Prostate gland (tissue), 2 donors: ENCODE results near the gene PRRG2. TPM values are rescaled to one million over a fixed set of nuclear protein-coding genes. Genes with fewer than 3 reads are reported as not detected.
A peak's percentile ranks its signal among the peaks of the same experiment; 100 is the strongest.

Experiments used
- DNase-seq: peaks from one replicate; pipeline ENCODE4 v3.0.0-alpha.2; 2019; ENCODE audit warnings: low spot score
- H3K27ac ChIP-seq, 2 donors: fragments of 200-600 bp; sonication (generic); 2 replicates each; pipeline ENCODE4 v1.5.1; 2017 to 2019
- H3K27me3 ChIP-seq: fragments of 200-600 bp; sonication (generic); replicated peaks from 2 replicates; pipeline ENCODE4 v1.5.1; 2019; ENCODE audit not compliant: insufficient read depth
- H3K36me3 ChIP-seq, 2 donors: fragments of 200-600 bp; sonication (generic); 1 replicate in 1 of 2; 2 replicates in 1 of 2; pipeline versions ENCODE4 v1.5.1 to v1.8.1; 2017 to 2019
- H3K4me1 ChIP-seq: fragments of 200-600 bp; sonication (generic); replicated peaks from 2 replicates; pipeline ENCODE4 v1.5.1; 2019
- H3K4me3 ChIP-seq, 2 donors: fragments of 200-600 bp; sonication (generic); 2 replicates each; pipeline ENCODE4 v1.5.1; 2017 to 2019
- H3K9me3 ChIP-seq: fragments of 200-600 bp; sonication (generic); 2 replicates; pipeline ENCODE4 v1.5.1; 2017
- POLR2A ChIP-seq: fragments of 450-650 bp; IDR thresholded peaks from one replicate; pipeline ENCODE4 v1.6.1; 2016; ENCODE audit warnings: antibody characterized with exemption, mild to moderate bottlenecking
- POLR2AphosphoS5 ChIP-seq: sonication (generic); formaldehyde crosslinking; IDR thresholded peaks from one replicate; pipeline ENCODE4 v1.6.1; 2017; ENCODE audit warnings: antibody characterized with exemption
- WGBS: methylation state at CpG from one replicate; pipeline ENCODE4 v1.1.5; 2018; 5-methylcytosine and 5-hydroxymethylcytosine counted together
- intact Hi-C: fragments of 100-400 bp; cut with DNase I; formaldehyde crosslinking; loops from one replicate; pipeline ENCODE4 v1.14.2; 2022
- total RNA-seq, 2 donors: library from RNA; depleted of rRNA; stranded (reverse); fragments of >200 nt; gene quantifications; one replicate each; pipeline ENCODE4 v1.1.0, GENCODE V29; 2016
- TF ChIP-seq, protein P1 (sequence below), 4 experiments: fragments of 200-600 bp in 2 of 4; fragments of 450-650 bp in 2 of 4; sonication (generic) in 2 of 4; IDR thresholded peaks; 1 replicate in 3 of 4; 2 replicates in 1 of 4; pipeline ENCODE4 v1.5.1; 2016 to 2019; ENCODE audit warnings: antibody characterized with exemption in 4 of 4, mild to moderate bottlenecking in 2 of 4, moderate library complexity in 2 of 4

PRRG2 gene
- total RNA-seq, 2 donors from 2014 or later = 8.1 to 22.5 TPM

DNA sequence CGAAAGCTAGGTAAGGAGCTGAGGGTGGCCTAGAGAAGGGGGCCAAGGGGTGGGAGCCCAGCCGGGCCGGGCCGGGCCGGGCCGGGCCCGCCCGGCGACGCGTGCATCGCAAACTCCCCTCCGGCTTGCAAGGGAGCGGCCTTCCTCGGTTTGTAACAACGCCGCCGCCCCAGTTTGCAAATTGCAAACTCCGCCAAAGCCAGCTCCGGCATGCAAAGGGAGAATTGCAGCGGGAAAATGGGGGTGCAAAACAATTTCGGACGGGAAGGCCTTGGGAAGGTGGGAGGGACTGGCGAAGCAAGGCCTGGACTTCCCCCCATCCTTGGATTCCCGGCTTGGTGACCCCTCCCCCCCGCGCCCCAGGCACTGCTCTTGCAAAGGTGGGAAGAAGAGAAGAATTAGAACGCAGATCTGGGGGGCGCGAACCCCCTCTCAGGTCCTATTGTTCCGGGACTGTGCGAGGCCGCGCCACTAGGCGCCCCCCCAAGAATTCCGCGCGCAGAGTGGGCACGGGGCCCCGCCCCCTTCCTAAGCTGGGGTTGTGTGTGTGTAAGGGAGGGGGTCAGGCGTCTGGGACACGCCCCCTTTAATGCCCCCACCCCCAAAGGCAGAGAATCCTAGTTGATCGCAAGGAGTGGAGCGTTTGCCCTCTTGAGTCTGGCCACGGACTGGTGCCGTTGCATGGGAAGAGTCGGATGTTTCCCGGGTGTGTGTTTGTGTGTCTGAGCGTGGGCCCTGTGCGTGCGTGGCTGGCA is 10.8 kb downstream of the PRRG2 start:
- 1% methylated on average over 49 of the region's 51 CpGs for WGBS
- intact Hi-C loops = loop anchor here (2.0 to 5.0 kb wide), 2 partner anchors 47 to 85 kb away; partner anchors contain the start of gene PRMT1
- Histone ChIP-seq H3K27ac (peak overlapping the region; percentile 91 to 93), H3K4me1 (peaks cover 3% of the 10 kb centered on the region), H3K4me3 (peak overlapping the region; percentile 87 to 89), H3K27me3 (no peaks in the 10 kb centered on the region), H3K36me3 (peaks cover 14 to 18% of the 10 kb centered on the region in 2 donors), H3K9me3 (no peaks in the 10 kb centered on the region)
- TF ChIP-seq, protein P1, sequence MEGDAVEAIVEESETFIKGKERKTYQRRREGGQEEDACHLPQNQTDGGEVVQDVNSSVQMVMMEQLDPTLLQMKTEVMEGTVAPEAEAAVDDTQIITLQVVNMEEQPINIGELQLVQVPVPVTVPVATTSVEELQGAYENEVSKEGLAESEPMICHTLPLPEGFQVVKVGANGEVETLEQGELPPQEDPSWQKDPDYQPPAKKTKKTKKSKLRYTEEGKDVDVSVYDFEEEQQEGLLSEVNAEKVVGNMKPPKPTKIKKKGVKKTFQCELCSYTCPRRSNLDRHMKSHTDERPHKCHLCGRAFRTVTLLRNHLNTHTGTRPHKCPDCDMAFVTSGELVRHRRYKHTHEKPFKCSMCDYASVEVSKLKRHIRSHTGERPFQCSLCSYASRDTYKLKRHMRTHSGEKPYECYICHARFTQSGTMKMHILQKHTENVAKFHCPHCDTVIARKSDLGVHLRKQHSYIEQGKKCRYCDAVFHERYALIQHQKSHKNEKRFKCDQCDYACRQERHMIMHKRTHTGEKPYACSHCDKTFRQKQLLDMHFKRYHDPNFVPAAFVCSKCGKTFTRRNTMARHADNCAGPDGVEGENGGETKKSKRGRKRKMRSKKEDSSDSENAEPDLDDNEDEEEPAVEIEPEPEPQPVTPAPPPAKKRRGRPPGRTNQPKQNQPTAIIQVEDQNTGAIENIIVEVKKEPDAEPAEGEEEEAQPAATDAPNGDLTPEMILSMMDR (IDR thresholded peaks at IDR 0.05) = peak in 1 of 4 experiments; percentile 12
- TF ChIP-seq POLR2AphosphoS5 = no peak
- DNase-seq = no peak

DNA sequence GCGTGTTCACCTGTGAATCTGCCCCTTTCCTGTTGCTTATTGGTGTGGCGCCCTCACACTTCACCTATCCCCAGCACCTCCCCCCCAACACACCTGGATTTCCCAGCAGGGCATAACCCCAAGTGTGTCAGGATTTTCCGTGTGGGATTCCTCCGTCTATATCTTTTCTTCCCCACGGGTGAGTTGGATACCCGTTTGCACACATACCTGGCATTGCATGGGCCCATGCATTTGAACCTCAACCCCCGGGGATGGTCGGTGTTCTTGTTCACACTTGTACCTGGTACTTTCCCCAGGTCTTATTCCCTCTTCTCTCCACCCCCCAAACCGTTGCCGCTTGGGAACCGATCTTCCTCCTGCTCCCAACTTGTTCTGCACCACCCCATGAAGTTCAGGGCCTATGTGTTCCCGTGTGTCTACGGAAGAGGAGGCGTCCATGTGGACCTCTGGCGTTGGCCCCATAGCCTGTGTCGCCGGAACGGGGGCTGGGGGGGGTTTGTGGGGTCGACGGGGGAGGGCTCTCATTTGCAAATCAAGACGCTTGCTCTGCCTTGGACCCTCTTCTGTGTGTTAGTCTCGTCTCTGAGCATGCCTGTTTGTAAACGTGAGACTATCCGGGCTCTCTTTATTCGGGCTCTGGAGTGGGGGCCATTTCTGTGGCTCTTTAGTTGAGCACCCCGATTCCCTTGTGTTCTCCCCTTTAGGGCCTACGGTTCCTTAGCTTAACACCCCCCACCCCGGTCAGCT is 11.5 kb downstream of the PRRG2 start:
- Histone ChIP-seq H3K27ac (peak overlapping the region; percentile 91 to 93), H3K4me3 (peak overlapping the region; percentile 87 to 89), H3K27me3 (no peaks in the 10 kb centered on the region), H3K36me3 (peaks cover 14 to 18% of the 10 kb centered on the region in 2 donors), H3K9me3 (no peaks in the 10 kb centered on the region), H3K4me1 (peaks cover 3% of the 10 kb centered on the region)
- 3% methylated on average over 28 of the region's 28 CpGs for WGBS
- intact Hi-C loops = loop anchor here (2.0 to 5.0 kb wide), 2 partner anchors 46 to 85 kb away; partner anchors contain the start of gene PRMT1
- DNase-seq = no peak
- TF ChIP-seq POLR2A (no peak), POLR2AphosphoS5 (no peak)
- TF ChIP-seq, protein P1 (IDR thresholded peaks at IDR 0.05) = no peak

DNA sequence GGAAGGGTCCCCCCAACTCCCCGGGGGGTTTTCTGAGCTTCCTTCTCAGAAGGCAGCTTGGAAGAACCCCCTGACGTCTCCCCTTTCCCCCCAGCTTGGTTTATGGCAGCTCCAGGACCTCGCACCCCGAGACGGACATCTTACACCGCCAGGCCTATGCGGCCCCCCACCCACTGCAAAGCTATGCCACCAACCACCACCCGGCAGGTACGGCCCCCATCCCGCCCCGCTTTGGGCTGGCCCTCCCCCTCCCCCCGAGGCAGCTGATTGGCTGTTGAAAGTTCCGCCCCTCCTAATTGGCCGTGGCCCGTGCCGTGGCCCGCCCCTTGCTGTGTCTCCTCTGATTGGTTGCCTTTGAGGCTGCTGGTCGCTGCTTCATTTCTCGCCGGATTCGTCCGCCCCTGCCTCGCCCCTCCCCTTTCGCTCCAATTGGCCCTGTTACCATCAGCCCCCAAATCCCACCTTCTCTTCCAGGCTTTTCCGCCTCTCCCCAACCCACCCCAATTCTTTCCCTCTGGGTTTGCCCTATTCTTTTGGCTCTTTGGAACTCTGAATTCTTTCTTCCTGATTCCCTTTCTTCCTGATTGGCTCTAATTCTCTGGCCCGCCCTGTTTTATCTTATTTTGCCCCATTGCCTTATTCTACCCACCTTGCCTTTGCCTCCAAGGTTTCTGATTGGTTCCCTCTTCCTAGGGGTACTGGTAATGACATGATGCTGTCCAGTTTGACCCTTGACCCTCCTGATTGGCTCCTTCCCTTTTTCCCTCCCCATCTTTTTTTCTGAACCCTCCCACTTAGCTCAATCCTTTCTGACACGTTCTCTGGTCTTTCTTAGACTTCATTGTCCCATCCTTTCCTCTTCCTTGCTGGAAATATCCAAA is 12.4 kb downstream of the PRRG2 start:
- Histone ChIP-seq H3K36me3 (peaks cover 14 to 18% of the 10 kb centered on the region in 2 donors), H3K27me3 (no peaks in the 10 kb centered on the region), H3K4me1 (peaks cover 3% of the 10 kb centered on the region), H3K4me3 (peak overlapping the region; percentile 87 to 89), H3K27ac (peak overlapping the region; percentile 91 to 93), H3K9me3 (no peaks in the 10 kb centered on the region)
- 5% methylated on average over 27 of the region's 27 CpGs for WGBS
- DNase-seq = peak; percentile 95
- intact Hi-C loops = loop anchor here (2.0 to 5.0 kb wide), 2 partner anchors 45 to 84 kb away; partner anchors contain the start of gene PRMT1
- peak; percentile 71 for TF ChIP-seq POLR2AphosphoS5
- TF ChIP-seq POLR2A = no peak
- TF ChIP-seq, protein P1 (IDR thresholded peaks at IDR 0.05) = no peak

DNA sequence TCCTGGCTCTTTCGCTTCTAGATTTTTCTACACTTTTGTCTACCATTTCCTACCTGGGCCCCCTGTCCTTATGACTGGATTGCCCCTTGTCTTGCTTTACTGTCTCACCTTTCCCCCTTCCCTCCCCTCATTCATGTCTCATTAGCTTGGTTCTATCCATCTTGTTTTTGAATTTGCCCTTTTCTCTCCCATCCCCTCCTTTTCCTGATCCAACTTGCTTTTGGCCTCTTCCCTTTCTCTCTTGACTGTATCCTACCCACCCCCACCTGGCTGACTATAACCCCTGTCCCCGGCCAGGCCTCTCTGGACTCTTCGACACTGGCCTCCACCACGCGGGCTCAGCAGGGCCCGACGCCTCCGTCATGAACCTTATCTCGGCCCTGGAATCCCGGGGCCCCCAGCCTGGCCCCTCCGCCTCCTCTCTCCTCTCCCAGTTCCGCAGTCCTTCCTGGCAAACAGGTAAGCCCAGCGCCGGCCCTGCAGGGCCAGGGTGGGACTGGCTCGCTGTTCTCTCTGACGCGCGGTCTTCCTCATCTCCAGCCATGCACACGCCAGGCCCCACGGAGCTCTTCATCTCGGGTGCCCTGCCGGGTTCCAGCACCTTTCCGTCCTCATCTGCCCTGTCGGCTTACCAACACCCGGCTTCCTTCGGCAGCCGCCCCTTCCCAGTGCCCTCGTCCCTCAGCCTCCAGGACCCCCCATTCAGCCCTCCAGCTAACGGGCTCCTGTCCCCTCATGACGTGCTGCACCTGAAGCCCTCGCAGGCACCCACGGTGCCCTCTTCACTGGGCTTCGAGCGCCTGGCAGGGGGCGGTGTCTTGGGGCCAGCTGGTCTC is 13.3 kb downstream of the PRRG2 start:
- Histone ChIP-seq H3K36me3 (peaks cover 14 to 21% of the 10 kb centered on the region in 2 donors), H3K27ac (no peak overlapping the region)

More for the DNA sequence above, 13.3 kb downstream of the PRRG2 start:
- intact Hi-C loops = loop anchor here (5.0 kb wide), 1 partner anchor 83 kb away; the partner anchor contains the start of gene PRMT1
- DNase-seq = no peak
- Histone ChIP-seq H3K4me1 (peaks cover 3% of the 10 kb centered on the region), H3K4me3 (no peak overlapping the region), H3K9me3 (no peaks in the 10 kb centered on the region), H3K27me3 (no peaks in the 10 kb centered on the region)
- WGBS = 90% methylated on average over 35 of the region's 35 CpGs
- TF ChIP-seq, protein P1 (IDR thresholded peaks at IDR 0.05) = no peak
- TF ChIP-seq POLR2A = no peak
